OCI-LY1 (cell line): ENCODE data around the gene PPIE.

Experiments used
- CTCF ChIP-seq: fragments of 200-600 bp; sonication (generic), shearing (Covaris generic); IDR thresholded peaks from 2 replicates; pipeline ENCODE4 v1.5.1; 2017; ENCODE audit warnings: mild to moderate bottlenecking, antibody characterized with exemption, low read length, moderate library complexity, mixed read lengths
- EZH2 ChIP-seq: fragments of 200-600 bp; sonication (generic), shearing (Covaris generic); IDR thresholded peaks from 2 replicates; pipeline ENCODE4 v1.8.0; 2017; ENCODE audit warnings: borderline replicate concordance, mixed run types, mild to moderate bottlenecking, antibody characterized with exemption, low read length, moderate library complexity, mixed read lengths

- TF ChIP-seq CTCF = no peak
- TF ChIP-seq EZH2 = no peak
These were observed 3.0 kb upstream of the PPIE start for GRCh38 chr1:39735731-39736130.
